OCI-LY1 (cell line): ENCODE results near the gene KCNK4.
"Not testable (repeated sequence)": the region's sequence is repeated elsewhere in the genome, so short reads cannot be mapped to it uniquely, and the experiment has no call there.

Experiments used
- H2AFZ ChIP-seq: fragments of 200-600 bp; sonication (generic), shearing (Covaris generic); 2 replicates; pipeline ENCODE4 v1.6.0; 2014; ENCODE audit warnings: antibody characterized with exemption, mild to moderate bottlenecking, low read length
- H3F3A ChIP-seq: fragments of 200-600 bp; sonication (generic), shearing (Covaris generic); 2 replicates; pipeline ENCODE4 v1.6.0; 2014; ENCODE audit warnings: mild to moderate bottlenecking, antibody characterized with exemption, low read length, moderate library complexity; ENCODE audit not compliant: insufficient read depth
- H3K27ac ChIP-seq: fragments of 200-600 bp; sonication (generic); 2 replicates; pipeline ENCODE4 v1.5.1; 2014; ENCODE audit warnings: low read length, mixed run types, mild to moderate bottlenecking, low read depth; ENCODE audit not compliant: poor library complexity, severe bottlenecking
- H3K27me3 ChIP-seq: fragments of 200-600 bp; sonication (generic); 2 replicates; pipeline ENCODE4 v1.6.0; 2014; ENCODE audit warnings: antibody characterized with exemption, mild to moderate bottlenecking, low read length, moderate library complexity; ENCODE audit not compliant: insufficient read depth
- H3K36me3 ChIP-seq: fragments of 200-600 bp; sonication (generic); 2 replicates; pipeline ENCODE4 v1.6.1; 2014; ENCODE audit warnings: mild to moderate bottlenecking, antibody characterized with exemption, low read length, moderate library complexity, mixed read lengths; ENCODE audit not compliant: insufficient read depth
- H3K4me1 ChIP-seq: fragments of 200-600 bp; sonication (generic); 2 replicates; pipeline ENCODE4 v1.5.1; 2014; ENCODE audit warnings: mild to moderate bottlenecking, low read length, moderate library complexity; ENCODE audit not compliant: insufficient read depth, severe bottlenecking
- H3K4me2 ChIP-seq: fragments of 200-600 bp; sonication (generic), shearing (Covaris generic); 2 replicates; pipeline ENCODE4 v1.6.1; 2014; ENCODE audit warnings: low read length
- H3K4me3 ChIP-seq: fragments of 200-600 bp; sonication (generic); 2 replicates; pipeline ENCODE4 v1.5.1; 2014; ENCODE audit warnings: low read length, low read depth, mild to moderate bottlenecking, mixed read lengths; ENCODE audit not compliant: poor library complexity, severe bottlenecking
- H3K79me2 ChIP-seq: fragments of 200-600 bp; shearing (Covaris generic); 2 replicates; pipeline ENCODE4 v1.6.1; 2016; ENCODE audit warnings: mixed run types, low read length, mixed read lengths; ENCODE audit not compliant: insufficient read depth
- H3K9ac ChIP-seq: fragments of 200-600 bp; sonication (generic), shearing (Covaris generic); 2 replicates; pipeline ENCODE4 v1.6.1; 2014; ENCODE audit warnings: mild to moderate bottlenecking, low read length, mixed read lengths
- H3K9me2 ChIP-seq: fragments of 200-600 bp; sonication (generic), shearing (Covaris generic); 2 replicates; pipeline ENCODE4 v1.6.1; 2014; ENCODE audit warnings: low read depth, mild to moderate bottlenecking, low read length, mixed read lengths
- H3K9me3 ChIP-seq: fragments of 200-600 bp; shearing (Covaris generic); 2 replicates; pipeline ENCODE4 v1.6.1; 2014; ENCODE audit warnings: low read length, mixed read lengths
- H4K20me1 ChIP-seq: fragments of 200-600 bp; sonication (generic), shearing (Covaris generic); 2 replicates; pipeline ENCODE4 v1.6.0; 2016; ENCODE audit warnings: mild to moderate bottlenecking, low read length; ENCODE audit not compliant: insufficient read depth
- EZH2 ChIP-seq: fragments of 200-600 bp; sonication (generic), shearing (Covaris generic); IDR thresholded peaks from 2 replicates; pipeline ENCODE4 v1.8.0; 2017; ENCODE audit warnings: borderline replicate concordance, mixed run types, mild to moderate bottlenecking, antibody characterized with exemption, low read length, moderate library complexity, mixed read lengths
- TF ChIP-seq, protein P1 (sequence below): fragments of 200-600 bp; sonication (generic), shearing (Covaris generic); IDR thresholded peaks from 2 replicates; pipeline ENCODE4 v1.5.1; 2017; ENCODE audit warnings: mild to moderate bottlenecking, antibody characterized with exemption, low read length, moderate library complexity, mixed read lengths

The KCNK4 gene

DNA sequence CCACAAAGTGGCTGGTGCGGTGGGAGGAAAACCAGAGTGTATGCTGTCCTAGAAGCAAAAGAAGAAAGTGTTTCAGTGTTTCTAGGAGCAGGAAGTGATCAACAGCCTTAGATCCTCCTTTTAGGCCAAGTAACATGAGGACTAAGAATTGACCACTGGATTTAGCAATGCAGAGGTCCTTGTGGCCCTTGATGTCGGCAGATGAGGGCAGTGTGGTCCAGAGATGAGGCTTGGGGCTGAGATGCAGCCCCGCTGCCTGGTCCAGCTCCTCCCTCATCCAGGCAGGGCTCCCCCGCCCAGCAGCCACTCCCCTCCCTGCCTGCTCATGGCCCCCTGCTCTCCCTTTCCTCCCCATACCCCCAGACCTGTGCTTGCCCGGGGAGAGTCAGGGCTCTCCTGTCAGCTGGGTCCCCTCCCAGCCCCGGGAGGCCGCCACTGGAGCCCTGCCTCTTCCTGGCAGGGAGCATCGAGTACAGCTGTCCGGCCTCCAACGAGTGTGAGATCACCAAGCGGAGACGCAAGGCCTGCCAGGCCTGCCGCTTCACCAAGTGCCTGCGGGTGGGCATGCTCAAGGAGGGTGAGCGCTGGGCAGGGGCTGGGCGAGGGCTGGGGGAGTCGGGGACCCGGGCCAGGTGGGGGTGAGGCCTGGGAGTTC is 22.5 kb downstream of the KCNK4 start:
- Histone ChIP-seq H3K4me1 (peaks cover 11% of the 10 kb centered on the region), H3K4me3 (no peak overlapping the region), H3F3A (no peaks in the 10 kb centered on the region), H3K4me2 (no peak overlapping the region), H2AFZ (no peak overlapping the region), H3K79me2 (no peaks in the 10 kb centered on the region), H3K9me3 (no peaks in the 10 kb centered on the region), H3K9ac (no peak overlapping the region), H4K20me1 (no peaks in the 10 kb centered on the region), H3K36me3 (peaks cover 43% of the 10 kb centered on the region; the same call in 1 of the 2 replicates), H3K27me3 (no peaks in the 10 kb centered on the region), H3K27ac (no peak overlapping the region), H3K9me2 (no peaks in the 10 kb centered on the region)
- TF ChIP-seq, protein P1, sequence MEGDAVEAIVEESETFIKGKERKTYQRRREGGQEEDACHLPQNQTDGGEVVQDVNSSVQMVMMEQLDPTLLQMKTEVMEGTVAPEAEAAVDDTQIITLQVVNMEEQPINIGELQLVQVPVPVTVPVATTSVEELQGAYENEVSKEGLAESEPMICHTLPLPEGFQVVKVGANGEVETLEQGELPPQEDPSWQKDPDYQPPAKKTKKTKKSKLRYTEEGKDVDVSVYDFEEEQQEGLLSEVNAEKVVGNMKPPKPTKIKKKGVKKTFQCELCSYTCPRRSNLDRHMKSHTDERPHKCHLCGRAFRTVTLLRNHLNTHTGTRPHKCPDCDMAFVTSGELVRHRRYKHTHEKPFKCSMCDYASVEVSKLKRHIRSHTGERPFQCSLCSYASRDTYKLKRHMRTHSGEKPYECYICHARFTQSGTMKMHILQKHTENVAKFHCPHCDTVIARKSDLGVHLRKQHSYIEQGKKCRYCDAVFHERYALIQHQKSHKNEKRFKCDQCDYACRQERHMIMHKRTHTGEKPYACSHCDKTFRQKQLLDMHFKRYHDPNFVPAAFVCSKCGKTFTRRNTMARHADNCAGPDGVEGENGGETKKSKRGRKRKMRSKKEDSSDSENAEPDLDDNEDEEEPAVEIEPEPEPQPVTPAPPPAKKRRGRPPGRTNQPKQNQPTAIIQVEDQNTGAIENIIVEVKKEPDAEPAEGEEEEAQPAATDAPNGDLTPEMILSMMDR = no peak
- TF ChIP-seq EZH2 = no peak

DNA sequence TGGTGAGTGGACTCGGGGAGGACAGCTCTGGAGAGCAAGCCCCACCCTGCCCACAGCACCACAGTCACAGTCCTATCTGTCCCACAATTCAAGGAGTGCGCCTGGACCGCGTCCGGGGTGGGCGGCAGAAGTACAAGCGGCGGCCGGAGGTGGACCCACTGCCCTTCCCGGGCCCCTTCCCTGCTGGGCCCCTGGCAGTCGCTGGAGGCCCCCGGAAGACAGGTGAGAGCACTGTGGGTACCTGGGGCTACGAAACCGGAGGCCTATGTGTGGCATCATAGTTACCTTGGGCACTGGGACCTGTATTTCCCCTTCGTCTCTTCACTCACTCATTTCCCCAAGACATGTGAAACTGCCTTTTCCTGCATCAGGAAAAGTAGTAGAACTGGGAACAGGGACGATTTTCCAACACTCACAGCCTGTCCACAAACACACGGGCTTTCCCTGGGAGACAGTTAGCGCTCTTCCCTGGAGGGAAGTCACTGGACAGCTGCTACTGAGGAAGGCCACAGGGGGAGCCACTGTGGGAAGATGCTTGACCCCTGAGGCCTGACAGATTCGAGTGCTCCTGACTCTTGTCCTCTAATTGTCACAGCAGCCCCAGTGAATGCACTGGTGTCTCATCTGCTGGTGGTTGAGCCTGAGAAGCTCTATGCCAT is 23.2 kb downstream of the KCNK4 start:
- H3K27me3 ChIP-seq = no peaks in the 10 kb centered on the region
- peaks cover 17% of the 10 kb centered on the region for H3K4me1 ChIP-seq
- H3K27ac ChIP-seq = no peak overlapping the region
- H2AFZ ChIP-seq = no peak overlapping the region
- no peaks in the 10 kb centered on the region for H4K20me1 ChIP-seq
- H3K4me2 ChIP-seq = no peak overlapping the region
- H3K9ac ChIP-seq = no peak overlapping the region
- H3K79me2 ChIP-seq = no peaks in the 10 kb centered on the region
- H3K9me2 ChIP-seq = no peaks in the 10 kb centered on the region
- TF ChIP-seq, protein P1 = no peak
- TF ChIP-seq EZH2 = no peak
- no peak overlapping the region for H3K4me3 ChIP-seq
- peaks cover 43% of the 10 kb centered on the region; the same call in 1 of the 2 replicates for H3K36me3 ChIP-seq
- no peaks in the 10 kb centered on the region for H3K9me3 ChIP-seq
- H3F3A ChIP-seq = no peaks in the 10 kb centered on the region

DNA sequence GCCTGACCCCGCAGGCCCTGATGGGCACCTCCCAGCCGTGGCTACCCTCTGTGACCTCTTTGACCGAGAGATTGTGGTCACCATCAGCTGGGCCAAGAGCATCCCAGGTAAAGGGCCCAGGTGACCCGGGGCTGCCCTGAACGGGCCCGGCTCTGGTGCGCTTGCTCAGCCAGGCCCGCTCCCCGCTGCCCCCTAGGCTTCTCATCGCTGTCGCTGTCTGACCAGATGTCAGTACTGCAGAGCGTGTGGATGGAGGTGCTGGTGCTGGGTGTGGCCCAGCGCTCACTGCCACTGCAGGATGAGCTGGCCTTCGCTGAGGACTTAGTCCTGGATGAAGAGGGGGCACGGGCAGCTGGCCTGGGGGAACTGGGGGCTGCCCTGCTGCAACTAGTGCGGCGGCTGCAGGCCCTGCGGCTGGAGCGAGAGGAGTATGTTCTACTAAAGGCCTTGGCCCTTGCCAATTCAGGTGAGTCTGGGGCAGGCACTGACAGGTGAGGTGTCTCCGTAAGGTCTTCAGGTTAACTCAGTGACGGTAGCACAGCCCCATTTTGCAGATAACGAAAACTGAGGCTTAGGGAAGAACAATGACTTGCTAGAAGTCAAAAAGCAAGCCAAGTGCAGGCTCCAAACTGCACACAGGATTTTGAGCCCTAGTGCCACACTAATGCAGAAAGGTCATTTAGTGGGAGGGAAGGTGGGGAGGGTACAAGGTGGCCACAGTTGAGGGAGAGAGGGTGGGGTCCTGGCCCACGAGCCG is 23.9 kb downstream of the KCNK4 start:
- no peaks in the 10 kb centered on the region for H3K9me2 ChIP-seq
- H2AFZ ChIP-seq = no peak overlapping the region
- H3K4me3 ChIP-seq = no peak overlapping the region
- no peak overlapping the region for H3K9ac ChIP-seq
- H3K4me1 ChIP-seq = peaks cover 18% of the 10 kb centered on the region
- no peaks in the 10 kb centered on the region for H3K27me3 ChIP-seq
- peaks cover 43% of the 10 kb centered on the region; the same call in 1 of the 2 replicates for H3K36me3 ChIP-seq
- no peaks in the 10 kb centered on the region for H3K79me2 ChIP-seq
- no peak overlapping the region for H3K4me2 ChIP-seq
- no peaks in the 10 kb centered on the region for H3F3A ChIP-seq
- no peaks in the 10 kb centered on the region for H3K9me3 ChIP-seq
- no peak overlapping the region for H3K27ac ChIP-seq
- no peaks in the 10 kb centered on the region for H4K20me1 ChIP-seq
- TF ChIP-seq EZH2 = no peak
- TF ChIP-seq, protein P1 = no peak

DNA sequence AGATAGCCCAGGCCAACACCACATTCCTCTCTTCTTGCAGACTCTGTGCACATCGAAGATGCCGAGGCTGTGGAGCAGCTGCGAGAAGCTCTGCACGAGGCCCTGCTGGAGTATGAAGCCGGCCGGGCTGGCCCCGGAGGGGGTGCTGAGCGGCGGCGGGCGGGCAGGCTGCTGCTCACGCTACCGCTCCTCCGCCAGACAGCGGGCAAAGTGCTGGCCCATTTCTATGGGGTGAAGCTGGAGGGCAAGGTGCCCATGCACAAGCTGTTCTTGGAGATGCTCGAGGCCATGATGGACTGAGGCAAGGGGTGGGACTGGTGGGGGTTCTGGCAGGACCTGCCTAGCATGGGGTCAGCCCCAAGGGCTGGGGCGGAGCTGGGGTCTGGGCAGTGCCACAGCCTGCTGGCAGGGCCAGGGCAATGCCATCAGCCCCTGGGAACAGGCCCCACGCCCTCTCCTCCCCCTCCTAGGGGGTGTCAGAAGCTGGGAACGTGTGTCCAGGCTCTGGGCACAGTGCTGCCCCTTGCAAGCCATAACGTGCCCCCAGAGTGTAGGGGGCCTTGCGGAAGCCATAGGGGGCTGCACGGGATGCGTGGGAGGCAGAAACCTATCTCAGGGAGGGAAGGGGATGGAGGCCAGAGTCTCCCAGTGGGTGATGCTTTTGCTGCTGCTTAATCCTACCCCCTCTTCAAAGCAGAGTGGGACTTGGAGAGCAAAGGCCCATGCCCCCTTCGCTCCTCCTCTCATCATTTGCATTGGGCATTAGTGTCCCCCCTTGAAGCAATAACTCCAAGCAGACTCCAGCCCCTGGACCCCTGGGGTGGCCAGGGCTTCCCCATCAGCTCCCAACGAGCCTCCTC is 24.8 kb downstream of the KCNK4 start:
- H3F3A ChIP-seq, H3K9me2 ChIP-seq, H2AFZ ChIP-seq, H3K27me3 ChIP-seq, H4K20me1 ChIP-seq, H3K9me3 ChIP-seq, H3K79me2 ChIP-seq: not testable (repeated sequence)
- H3K9ac ChIP-seq = peak overlapping the region; percentile 91
- H3K4me3 ChIP-seq = peak overlapping the region; percentile 89
- H3K4me2 ChIP-seq = peak overlapping the region; percentile 73
- H3K36me3 ChIP-seq = peaks cover 41% of the 10 kb centered on the region; the same call in 1 of the 2 replicates
- peaks cover 18% of the 10 kb centered on the region for H3K4me1 ChIP-seq
- H3K27ac ChIP-seq = peak overlapping the region; percentile 94
